Mucosa of descending colon (tissue), 3 donors: ENCODE results near the gene TRIM29. TPM values are rescaled to one million over a fixed set of nuclear protein-coding genes. Genes with fewer than 3 reads are reported as not detected.

ENCODE experiments used
- ATAC-seq: fragments of 200-7000 bp; cut with Tn5 transposase; one replicate; pipeline ENCODE4 v1.9.1; 2020; ENCODE audit warnings: mild to moderate bottlenecking, moderate library complexity
- DNase-seq, 3 donors: peaks; one replicate each; pipeline ENCODE4 v3.0.0-alpha.2; 2020
- H3K36me3 ChIP-seq: fragments of 200-600 bp; one replicate; pipeline ENCODE4 v1.8.0; 2021; ENCODE audit warnings: low read depth, mild to moderate bottlenecking
- H3K4me1 ChIP-seq: fragments of 200-600 bp; one replicate; pipeline ENCODE4 v1.8.0; 2021; ENCODE audit warnings: low read depth, mild to moderate bottlenecking
- H3K4me3 ChIP-seq: fragments of 200-600 bp; one replicate; pipeline ENCODE4 v1.8.0; 2021; ENCODE audit warnings: mild to moderate bottlenecking
- H3K9me3 ChIP-seq: fragments of 200-600 bp; one replicate; pipeline ENCODE4 v1.8.0; 2021; ENCODE audit warnings: mild to moderate bottlenecking
- intact Hi-C, 2 donors: fragments of 100-400 bp; cut with DNase I in 1 of 2; cut with micrococcal nuclease in 1 of 2; formaldehyde crosslinking; loops; one replicate each; pipeline versions ENCODE4 v1.11.0 to v1.11.1; 2022; cut with DNase I, micrococcal nuclease
- total RNA-seq, 3 donors: library from RNA; stranded (reverse); fragmentation: NEBNext Ultra II Directional in 2 of 3; extraction: Animal tissue kit (Norgen Biotek cat#: 25700) in 2 of 3; gene quantifications; one replicate each; pipeline versions ENCODE4 v1.2.1 to v1.2.4, GENCODE V29; 2021 to 2023
- TF ChIP-seq, protein P1 (sequence below): fragments of 200-600 bp; IDR thresholded peaks from one replicate; pipeline ENCODE4 v1.8.0; 2022; ENCODE audit warnings: antibody characterized with exemption, mild to moderate bottlenecking
- donor health status: DM: no; HTN: no; CAD: no; lungs with moderate emphysema.
- donor health status: DM: no; HTN: no; CAD: no.
- donor health status: DM: no; HTN: yes; CAD: no.

TRIM29 gene
- total RNA-seq, 3 donors from 2014 or later = 4.0 to 6.3 (median 5.4) TPM

GRCh38 chr11:120096369-120097191, 41.3 kb downstream of the TRIM29 start:
- no peaks in the 10 kb centered on the region for H3K4me1 ChIP-seq
- H3K4me3 ChIP-seq = no peak overlapping the region
- no peaks in the 10 kb centered on the region for H3K36me3 ChIP-seq
- DNase-seq (no peak), ATAC-seq (no peak)
- TF ChIP-seq, protein P1, sequence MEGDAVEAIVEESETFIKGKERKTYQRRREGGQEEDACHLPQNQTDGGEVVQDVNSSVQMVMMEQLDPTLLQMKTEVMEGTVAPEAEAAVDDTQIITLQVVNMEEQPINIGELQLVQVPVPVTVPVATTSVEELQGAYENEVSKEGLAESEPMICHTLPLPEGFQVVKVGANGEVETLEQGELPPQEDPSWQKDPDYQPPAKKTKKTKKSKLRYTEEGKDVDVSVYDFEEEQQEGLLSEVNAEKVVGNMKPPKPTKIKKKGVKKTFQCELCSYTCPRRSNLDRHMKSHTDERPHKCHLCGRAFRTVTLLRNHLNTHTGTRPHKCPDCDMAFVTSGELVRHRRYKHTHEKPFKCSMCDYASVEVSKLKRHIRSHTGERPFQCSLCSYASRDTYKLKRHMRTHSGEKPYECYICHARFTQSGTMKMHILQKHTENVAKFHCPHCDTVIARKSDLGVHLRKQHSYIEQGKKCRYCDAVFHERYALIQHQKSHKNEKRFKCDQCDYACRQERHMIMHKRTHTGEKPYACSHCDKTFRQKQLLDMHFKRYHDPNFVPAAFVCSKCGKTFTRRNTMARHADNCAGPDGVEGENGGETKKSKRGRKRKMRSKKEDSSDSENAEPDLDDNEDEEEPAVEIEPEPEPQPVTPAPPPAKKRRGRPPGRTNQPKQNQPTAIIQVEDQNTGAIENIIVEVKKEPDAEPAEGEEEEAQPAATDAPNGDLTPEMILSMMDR = no peak
- H3K9me3 ChIP-seq = no peaks in the 10 kb centered on the region
- intact Hi-C loops = no loop called here

DNA sequence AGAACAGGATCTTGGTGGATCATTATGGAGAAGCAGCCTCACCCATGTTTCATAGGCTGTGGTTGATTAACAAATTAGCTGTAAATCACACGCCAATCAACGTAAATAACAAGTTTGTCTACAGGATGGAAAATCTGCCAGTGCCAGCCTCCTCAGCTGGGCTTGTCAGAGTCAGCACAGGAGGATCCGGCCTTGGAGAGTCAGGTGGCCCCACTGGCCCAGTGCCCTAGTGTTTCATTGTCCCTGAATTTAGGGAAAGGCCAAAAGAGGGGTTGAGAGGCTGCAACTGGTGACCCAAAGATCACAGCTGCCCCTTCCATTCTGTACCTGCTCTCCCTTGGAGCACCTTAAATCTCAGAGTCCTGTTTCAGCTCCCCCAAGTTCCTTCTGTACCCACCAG, 42.4 kb downstream of the TRIM29 start:
- H3K4me3 ChIP-seq = no peak overlapping the region
- TF ChIP-seq, protein P1 = no peak
- no peaks in the 10 kb centered on the region for H3K36me3 ChIP-seq
- no peaks in the 10 kb centered on the region for H3K9me3 ChIP-seq
- intact Hi-C loops = no loop called here
- DNase-seq (no peak), ATAC-seq (no peak)
- no peaks in the 10 kb centered on the region for H3K4me1 ChIP-seq

GRCh38 chr11:120091701-120092100, 46.2 kb downstream of the TRIM29 start:
- Histone ChIP-seq H3K4me1 (no peaks in the 10 kb centered on the region), H3K9me3 (no peaks in the 10 kb centered on the region), H3K36me3 (no peaks in the 10 kb centered on the region), H3K4me3 (no peak overlapping the region)
- intact Hi-C loops = no loop called here
- ATAC-seq (no peak), DNase-seq (no peak)
- TF ChIP-seq, protein P1 = no peak

GRCh38 chr11:120091121-120091520, 46.8 kb downstream of the TRIM29 start:
- Histone ChIP-seq H3K4me3 (no peak overlapping the region), H3K9me3 (no peaks in the 10 kb centered on the region), H3K4me1 (no peaks in the 10 kb centered on the region), H3K36me3 (no peaks in the 10 kb centered on the region)
- no peak for ATAC-seq
- DNase-seq = no peak
- intact Hi-C loops = no loop called here
- TF ChIP-seq, protein P1 = no peak

DNA sequence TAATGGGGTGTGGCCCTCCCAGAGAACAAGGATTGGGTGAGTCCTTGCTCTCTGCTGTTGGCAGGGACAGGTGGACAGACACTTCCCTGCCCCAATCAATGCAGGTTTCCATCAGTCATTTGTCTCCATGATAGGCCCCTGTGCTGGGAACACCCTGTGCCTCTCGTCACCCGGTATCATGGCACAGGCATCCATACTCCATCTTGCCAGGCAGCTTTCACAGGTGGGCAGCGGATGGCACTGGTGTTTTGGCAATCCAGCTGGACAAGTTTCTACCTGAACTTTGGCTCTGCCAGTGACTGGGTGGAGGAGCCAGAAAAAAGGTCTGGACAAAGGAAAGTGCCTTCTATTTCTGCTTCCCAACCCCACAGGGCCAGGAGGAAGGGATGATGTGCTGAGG, 47.5 kb downstream of the TRIM29 start:
- no peak for DNase-seq
- TF ChIP-seq, protein P1 = no peak
- H3K4me3 ChIP-seq = no peak overlapping the region
- ATAC-seq = no peak
- intact Hi-C loops = no loop called here
- no peaks in the 10 kb centered on the region for H3K9me3 ChIP-seq
- no peaks in the 10 kb centered on the region for H3K36me3 ChIP-seq
- H3K4me1 ChIP-seq = no peaks in the 10 kb centered on the region
